Aorta (tissue), 5 donors: ENCODE results near the gene ETS1. TPM values are rescaled to one million over a fixed set of nuclear protein-coding genes. Genes with fewer than 3 reads are reported as not detected.

Experiments
- ATAC-seq: fragments of 200-7000 bp; cut with Tn5 transposase; one replicate; pipeline ENCODE4 v1.9.1; 2022; ENCODE audit warnings: moderate library complexity; ENCODE audit not compliant: low FRiP score
- DNase-seq, 2 donors: peaks; one replicate each; pipeline ENCODE4 v3.0.0-alpha.2; 2020
- H3K27ac ChIP-seq, 2 donors: one replicate each; pipeline ENCODE4 v1.5.1; 2013; ENCODE audit warnings: low read length in 2 of 2, mild to moderate bottlenecking in 2 of 2, moderate library complexity in 2 of 2, control low read depth in 1 of 2, inconsistent platforms in 1 of 2, low read depth in 1 of 2
- H3K27me3 ChIP-seq, 2 donors: one replicate each; pipeline ENCODE4 v1.6.1; 2013; ENCODE audit warnings: control low read depth in 1 of 2, low read length in 1 of 2, mild to moderate bottlenecking in 1 of 2, moderate library complexity in 1 of 2; ENCODE audit not compliant: insufficient read depth in 2 of 2, control insufficient read depth in 1 of 2
- H3K36me3 ChIP-seq, 2 donors: one replicate each; pipeline ENCODE4 v1.6.1; 2013; ENCODE audit warnings: control low read depth in 1 of 2, low read length in 1 of 2, mild to moderate bottlenecking in 1 of 2; ENCODE audit not compliant: insufficient read depth in 2 of 2, control insufficient read depth in 1 of 2
- H3K4me1 ChIP-seq, 2 donors: one replicate each; pipeline ENCODE4 v1.6.1; 2013; ENCODE audit warnings: low read length in 2 of 2, control low read depth in 1 of 2, mild to moderate bottlenecking in 1 of 2, moderate library complexity in 1 of 2; ENCODE audit not compliant: insufficient read depth in 2 of 2, control insufficient read depth in 1 of 2
- H3K4me3 ChIP-seq, 2 donors: one replicate each; pipeline ENCODE4 v1.5.1; 2013; ENCODE audit warnings: low read length in 2 of 2, control low read depth in 1 of 2, mild to moderate bottlenecking in 1 of 2
- H3K9me3 ChIP-seq: one replicate; pipeline ENCODE4 v1.6.1; 2013; ENCODE audit warnings: mild to moderate bottlenecking, low read length; ENCODE audit not compliant: control insufficient read depth
- WGBS, 2 donors: extraction: QIAGEN DNeasy Blood & Tissue Kit; methylation state at CpG; one replicate each; pipeline ENCODE4 v1.1.7; 2013; 5-methylcytosine and 5-hydroxymethylcytosine counted together
- intact Hi-C, 2 donors: fragments of 100-400 bp; cut with DNase I; formaldehyde crosslinking; loops; one replicate each; pipeline versions ENCODE4 v1.14.2 to v1.15.0; 2022
- polyA plus RNA-seq, 2 donors: library from polyadenylated mRNA; stranded (reverse); fragments of 200-250 nt; gene quantifications; one replicate each; pipeline ENCODE4 v1.2.3, GENCODE V29; 2013
- total RNA-seq, 2 donors: library from RNA; stranded (reverse); fragmentation: NEBNext Ultra II Directional; extraction: Animal tissue kit (Norgen Biotek cat#: 25700); gene quantifications; one replicate each; pipeline ENCODE4 v1.2.1, GENCODE V29; 2021
- donor health status: healthy with polysubstance abuse.
- donor health status: Bipolar disorder and iron deficiency.
- donor health status: DM: no; HTN: no; CAD: no.
- donor health status: DM: no; HTN: no; CAD: no.
- donor health status: DM: yes; HTN: yes; CAD: no.

The ETS1 gene
- total and polyA plus RNA-seq, 4 donors = 17.8 to 125 (median 69.8) TPM

DNA sequence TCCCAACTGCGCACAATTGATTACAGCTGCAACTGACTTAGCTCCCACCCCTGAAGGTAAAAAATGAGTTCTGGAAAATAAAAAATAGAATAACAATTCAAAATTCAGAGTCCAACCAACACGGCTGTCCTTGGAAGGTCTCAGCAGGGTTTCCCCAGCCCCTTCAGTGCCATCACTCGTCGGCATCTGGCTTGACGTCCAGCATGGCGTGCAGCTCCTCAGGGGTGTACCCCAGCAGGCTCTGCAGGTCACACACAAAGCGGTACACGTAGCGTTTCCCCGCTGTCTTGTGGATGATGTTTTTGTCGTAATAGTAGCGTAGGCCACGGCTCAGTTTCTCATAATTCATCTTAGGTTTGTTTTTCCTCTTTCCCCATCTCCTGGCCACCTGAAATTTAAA is 125.2 kb downstream of the ETS1 start:
- 97% methylated on average over 13 of the region's 13 CpGs for WGBS, 2 donors
- intact Hi-C loops = no loop called here
- no peaks in the 10 kb centered on the region for H3K27me3 ChIP-seq
- H3K4me3 ChIP-seq = no peak overlapping the region
- no peak for DNase-seq
- H3K27ac ChIP-seq = no peak overlapping the region
- H3K36me3 ChIP-seq = peaks cover 5 to 6% of the 10 kb centered on the region in 2 donors
- no peaks in the 10 kb centered on the region for H3K9me3 ChIP-seq
- ATAC-seq = no peak
- peaks cover 3 to 10% of the 10 kb centered on the region in 2 donors for H3K4me1 ChIP-seq

- peaks cover 5 to 6% of the 10 kb centered on the region in 2 donors for H3K36me3 ChIP-seq
- ATAC-seq (no peak), DNase-seq (no peak)
- H3K9me3 ChIP-seq = no peaks in the 10 kb centered on the region
- H3K4me3 ChIP-seq = no peak overlapping the region
- no peak overlapping the region for H3K27ac ChIP-seq
- WGBS, 2 donors = 42 to 46% methylated on average over 5 of the region's 5 CpGs
- H3K27me3 ChIP-seq = no peaks in the 10 kb centered on the region
- intact Hi-C loops = no loop called here
- peaks cover 0 to 3% of the 10 kb centered on the region in 2 donors for H3K4me1 ChIP-seq
Observed at GRCh38 chr11:128458321-128458720, 129.0 kb downstream of the ETS1 start.

DNA sequence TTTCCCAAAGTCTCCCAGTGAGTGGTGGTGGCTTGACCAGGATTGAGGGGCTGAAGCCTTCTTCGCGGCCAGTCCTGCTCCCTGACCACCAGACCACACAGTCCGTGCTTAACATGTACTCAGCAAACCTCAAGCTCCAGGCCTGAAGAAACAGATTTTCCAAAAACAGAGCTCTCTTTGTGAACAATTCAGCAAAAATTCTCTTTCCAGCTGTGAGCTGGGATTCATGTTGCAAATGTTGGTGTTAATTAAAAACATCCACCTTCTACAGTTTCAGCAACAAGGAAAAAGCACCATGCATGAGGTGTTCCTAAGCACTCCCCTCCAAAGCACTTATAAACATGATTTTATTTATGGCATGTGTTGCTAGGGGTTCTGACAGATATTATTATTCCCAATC is 129.5 kb downstream of the ETS1 start:
- Histone ChIP-seq H3K4me3 (no peak overlapping the region), H3K36me3 (peaks cover 5 to 6% of the 10 kb centered on the region in 2 donors), H3K9me3 (no peaks in the 10 kb centered on the region), H3K4me1 (peaks cover 0 to 4% of the 10 kb centered on the region in 2 donors), H3K27ac (no peak overlapping the region), H3K27me3 (no peaks in the 10 kb centered on the region)
- DNase-seq (no peak), ATAC-seq (no peak)
- WGBS, 2 donors = 97 to 98% methylated on average over 3 of the region's 3 CpGs
- intact Hi-C loops = no loop called here

DNA sequence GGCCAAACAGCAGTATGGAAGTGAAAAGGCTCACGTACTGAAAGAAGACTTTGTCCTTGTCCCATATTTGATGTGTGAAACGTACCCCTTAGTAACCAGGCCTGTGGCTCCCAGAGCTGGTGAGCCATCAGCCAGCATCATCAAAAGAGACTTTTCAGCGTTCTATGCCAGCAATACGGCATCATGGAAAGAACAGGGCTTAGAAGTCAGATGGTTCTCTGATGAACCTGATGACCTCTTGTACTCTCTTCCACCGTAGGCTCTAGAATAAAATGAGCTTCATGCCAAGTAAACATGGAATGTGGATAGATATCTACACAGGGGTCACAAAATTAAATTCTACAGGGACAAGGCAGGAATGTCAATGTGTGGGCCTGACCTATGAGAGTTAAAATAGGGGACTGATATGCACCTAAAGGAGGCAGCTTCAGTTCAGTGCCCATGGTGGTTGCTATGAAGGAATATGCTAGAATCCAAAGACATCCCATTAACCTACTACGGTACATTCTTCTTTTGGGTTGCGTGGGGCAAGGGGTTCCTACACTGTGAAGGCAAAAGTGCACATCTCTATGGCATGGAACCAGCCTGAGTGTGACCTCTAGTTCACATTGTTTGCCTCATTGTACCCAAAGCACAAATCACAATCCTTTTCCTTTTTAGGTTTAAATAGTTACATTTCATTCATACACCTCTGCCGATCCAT is 130.6 kb downstream of the ETS1 start:
- Histone ChIP-seq H3K27ac (no peak overlapping the region), H3K36me3 (peaks cover 4 to 6% of the 10 kb centered on the region in 2 donors)

GRCh38 chr11:128455766-128456165 is 131.6 kb downstream of the ETS1 start:
- intact Hi-C loops = no loop called here
- Histone ChIP-seq H3K27ac (no peak overlapping the region), H3K4me3 (no peak overlapping the region), H3K4me1 (peaks cover 0 to 7% of the 10 kb centered on the region in 2 donors), H3K9me3 (no peaks in the 10 kb centered on the region), H3K36me3 (peaks cover 4 to 6% of the 10 kb centered on the region in 2 donors), H3K27me3 (no peaks in the 10 kb centered on the region)
- 90 to 94% methylated on average over 5 of the region's 5 CpGs for WGBS, 2 donors
- DNase-seq = no peak
- ATAC-seq = no peak

More for the DNA sequence above, 130.6 kb downstream of the ETS1 start:
- Histone ChIP-seq H3K4me1 (peaks cover 0 to 7% of the 10 kb centered on the region in 2 donors), H3K27me3 (no peaks in the 10 kb centered on the region), H3K9me3 (no peaks in the 10 kb centered on the region), H3K4me3 (no peak overlapping the region)
- ATAC-seq = no peak
- DNase-seq = no peak
- intact Hi-C loops = no loop called here
- WGBS, 2 donors = 86 to 90% methylated on average over 8 of the region's 8 CpGs

- H3K4me1 ChIP-seq = peaks cover 0 to 7% of the 10 kb centered on the region in 2 donors
- DNase-seq = peak; percentile 75 to 84
- 58 to 59% methylated on average over 5 of the region's 5 CpGs for WGBS, 2 donors
- peak; percentile 12 for ATAC-seq
- no peaks in the 10 kb centered on the region for H3K27me3 ChIP-seq
- H3K27ac ChIP-seq = peak overlapping the region in 1 of 2 donors; percentile 30
- intact Hi-C loops = loop anchor here in 1 of 2 donors (5.0 kb wide), 1 partner anchor 161 kb away; no protein-coding TSS in a partner anchor
- no peak overlapping the region for H3K4me3 ChIP-seq
- H3K36me3 ChIP-seq = peaks cover 0 to 4% of the 10 kb centered on the region in 2 donors
- H3K9me3 ChIP-seq = no peaks in the 10 kb centered on the region
Observed at GRCh38 chr11:128453444-128454336, 133.7 kb downstream of the ETS1 start.

DNA sequence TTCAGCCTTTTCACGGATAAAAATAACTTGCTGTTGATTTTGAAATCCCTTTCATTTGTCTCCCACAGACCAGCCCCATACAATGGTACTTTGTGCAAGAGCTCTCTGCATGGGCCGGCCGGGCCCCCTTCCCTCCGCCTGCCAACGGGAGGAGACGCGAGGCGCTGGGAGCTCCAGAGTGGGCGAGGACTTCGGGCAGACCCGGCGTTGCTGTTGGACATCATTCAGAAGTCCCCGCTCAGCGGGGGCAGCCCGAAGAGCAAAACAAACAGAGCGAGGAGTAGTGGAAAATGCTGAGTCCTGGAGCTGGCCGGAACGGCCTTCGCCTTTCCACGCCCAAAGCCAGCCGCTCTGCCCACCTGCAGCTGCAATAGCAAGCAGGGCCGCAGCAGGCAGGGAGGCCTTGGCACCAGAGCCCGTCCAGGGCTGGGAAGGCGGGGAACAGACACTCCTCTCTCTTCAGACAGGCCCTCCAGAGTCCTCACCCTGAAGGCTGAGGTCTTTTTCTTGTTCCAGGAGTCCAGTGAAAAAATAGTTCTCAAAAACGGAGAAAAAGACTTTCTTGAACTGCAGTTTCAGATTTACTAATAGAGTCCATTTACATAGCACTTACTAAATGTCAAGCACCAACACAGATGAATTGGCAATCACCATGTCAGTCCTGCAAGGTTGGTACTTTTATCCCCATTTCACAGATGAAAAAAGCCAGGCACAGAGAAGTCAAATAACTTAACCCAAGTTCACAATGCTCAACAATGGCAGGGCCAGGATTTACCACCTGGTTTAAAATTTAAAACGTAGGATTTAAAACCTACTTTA is 135.5 kb downstream of the ETS1 start:
- H3K36me3 ChIP-seq = no peaks in the 10 kb centered on the region
- intact Hi-C loops = loop anchor here in 1 of 2 donors (5.0 kb wide), 1 partner anchor 160 kb away; no protein-coding TSS in a partner anchor
- 4 to 7% methylated on average over 26 of the region's 26 CpGs for WGBS, 2 donors

More for the DNA sequence above, 135.5 kb downstream of the ETS1 start:
- peak overlapping the region; percentile 2 to 27 for H3K4me3 ChIP-seq
- peaks cover 0 to 7% of the 10 kb centered on the region in 2 donors for H3K4me1 ChIP-seq
- H3K27me3 ChIP-seq = no peaks in the 10 kb centered on the region
- ATAC-seq (peak; percentile 84), DNase-seq (peak; percentile 89)
- no peaks in the 10 kb centered on the region for H3K9me3 ChIP-seq
- peak overlapping the region; percentile 79 to 80 for H3K27ac ChIP-seq
